Stomach (tissue), 4 donors: ENCODE results near the gene SLC1A1.

Experiments used
- POLR2AphosphoS5 ChIP-seq, 3 donors: sonication (generic); formaldehyde crosslinking; IDR thresholded peaks; one replicate each; pipeline ENCODE4 v1.6.1; 2016; ENCODE audit warnings: antibody characterized with exemption in 3 of 3
- TF ChIP-seq, protein P1 (sequence below), 7 experiments: fragments of 450-650 bp in 4 of 7; fragments of 200-600 bp in 3 of 7; sonication (generic) in 3 of 7; IDR thresholded peaks; one replicate each; pipeline ENCODE4 v1.5.1; 2016 to 2019; ENCODE audit warnings: antibody characterized with exemption in 7 of 7, control low read depth in 2 of 7, mild to moderate bottlenecking in 1 of 7

DNA sequence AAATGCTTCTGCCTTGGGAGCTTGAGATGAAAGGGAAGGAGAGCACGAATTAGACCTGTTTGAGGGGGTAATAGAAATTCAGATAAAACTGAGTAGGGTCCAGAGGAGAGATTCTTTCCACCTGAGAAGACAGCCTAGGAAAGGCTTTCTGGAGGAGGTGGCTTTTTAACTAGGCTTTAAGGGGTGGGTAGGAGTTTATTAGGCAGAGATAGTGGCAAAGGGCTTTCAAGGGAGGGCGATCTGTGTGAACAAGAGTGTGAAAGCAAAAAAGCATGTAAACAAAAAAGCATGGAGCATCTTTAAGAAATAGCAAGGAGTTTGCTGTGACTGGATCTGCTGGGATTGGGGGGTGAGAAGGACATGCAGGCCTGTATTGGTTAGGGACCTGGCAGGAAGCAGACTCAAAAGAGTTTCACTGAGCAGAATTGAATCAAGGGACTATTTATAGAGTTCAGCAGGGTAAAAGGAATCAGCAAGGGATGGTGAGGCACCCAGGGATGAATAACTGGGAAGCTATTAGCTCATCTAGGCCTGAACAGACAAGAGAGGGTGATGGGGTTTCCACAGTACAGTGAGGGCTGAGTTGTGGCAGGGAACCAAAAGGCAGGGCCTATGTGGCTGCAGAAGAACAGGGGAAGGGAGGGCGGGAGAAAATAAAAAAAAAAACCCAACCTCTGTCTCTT is 18.8 kb downstream of the SLC1A1 start:
- no peak for TF ChIP-seq POLR2AphosphoS5 (IDR thresholded peaks at IDR 0.05)
- TF ChIP-seq, protein P1, sequence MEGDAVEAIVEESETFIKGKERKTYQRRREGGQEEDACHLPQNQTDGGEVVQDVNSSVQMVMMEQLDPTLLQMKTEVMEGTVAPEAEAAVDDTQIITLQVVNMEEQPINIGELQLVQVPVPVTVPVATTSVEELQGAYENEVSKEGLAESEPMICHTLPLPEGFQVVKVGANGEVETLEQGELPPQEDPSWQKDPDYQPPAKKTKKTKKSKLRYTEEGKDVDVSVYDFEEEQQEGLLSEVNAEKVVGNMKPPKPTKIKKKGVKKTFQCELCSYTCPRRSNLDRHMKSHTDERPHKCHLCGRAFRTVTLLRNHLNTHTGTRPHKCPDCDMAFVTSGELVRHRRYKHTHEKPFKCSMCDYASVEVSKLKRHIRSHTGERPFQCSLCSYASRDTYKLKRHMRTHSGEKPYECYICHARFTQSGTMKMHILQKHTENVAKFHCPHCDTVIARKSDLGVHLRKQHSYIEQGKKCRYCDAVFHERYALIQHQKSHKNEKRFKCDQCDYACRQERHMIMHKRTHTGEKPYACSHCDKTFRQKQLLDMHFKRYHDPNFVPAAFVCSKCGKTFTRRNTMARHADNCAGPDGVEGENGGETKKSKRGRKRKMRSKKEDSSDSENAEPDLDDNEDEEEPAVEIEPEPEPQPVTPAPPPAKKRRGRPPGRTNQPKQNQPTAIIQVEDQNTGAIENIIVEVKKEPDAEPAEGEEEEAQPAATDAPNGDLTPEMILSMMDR (IDR thresholded peaks at IDR 0.05) = no peak
